ENCODE data around the gene TELO2.

GRCh38 chr16:1532081-1532760 is 39.1 kb downstream of the TELO2 start:
- no peak for TF ChIP-seq POLR2A (IDR thresholded peaks at IDR 0.05)
- no peak for TF ChIP-seq CTCF (IDR thresholded peaks at IDR 0.05)

Measured in esophagus squamous epithelium (tissue), 4 donors.